ENCODE measurements around the gene SLC38A2. TPM values are rescaled to one million over a fixed set of nuclear protein-coding genes. Genes with fewer than 3 reads are reported as not detected.
"Not testable (repeated sequence)": the region's sequence is repeated elsewhere in the genome, so short reads cannot be mapped to it uniquely, and the experiment has no call there.

SLC38A2 gene
- total RNA-seq, 1 donor from 2014 or later = 387 TPM

DNA sequence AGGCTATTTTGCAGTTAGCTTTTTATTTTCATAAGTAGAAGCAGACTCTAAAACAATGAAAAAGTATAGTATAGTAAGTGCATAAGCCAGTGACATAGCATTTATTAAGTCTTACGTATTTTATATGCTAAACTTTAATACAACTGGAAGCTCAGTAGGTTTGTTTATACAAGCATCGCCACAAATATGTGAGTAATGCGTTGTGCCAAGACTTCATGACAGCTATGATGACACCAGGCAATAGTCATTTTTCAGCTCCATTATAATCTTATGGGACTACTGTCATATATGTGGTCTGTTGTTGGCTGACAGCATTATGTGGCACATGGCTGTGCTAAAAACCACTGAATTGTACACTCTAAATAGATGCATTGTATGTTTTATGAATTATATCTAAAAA lies 40.3 kb downstream of the SLC38A2 start:
- no peak for DNase-seq (ENCODE audit: extremely low read depth, low read depth, low spot score)

GRCh38 chr12:46325075-46325474 lies 47.5 kb downstream of the SLC38A2 start:
- DNase-seq (ENCODE audit: extremely low read depth, low read depth, low spot score) = not testable (repeated sequence)

DNA sequence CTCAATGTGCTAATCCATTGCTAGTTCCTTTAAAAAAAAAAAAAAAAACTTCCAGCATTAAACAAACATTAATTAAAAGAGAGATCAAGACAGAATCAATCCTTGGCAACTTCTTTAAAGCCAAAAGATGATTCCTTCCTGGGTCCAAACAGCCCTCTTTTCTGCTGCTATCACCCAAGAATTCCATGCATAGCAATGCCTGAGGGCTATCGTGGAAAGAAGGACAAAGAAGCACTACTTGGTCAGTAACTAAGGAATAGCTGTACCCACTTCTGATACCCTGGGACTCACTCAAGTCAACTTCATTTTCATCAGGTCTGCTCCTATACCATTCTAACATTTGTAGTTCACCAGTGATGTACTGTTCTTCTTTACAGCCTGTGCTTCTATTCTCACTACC lies 51.8 kb downstream of the SLC38A2 start:
- no peak for DNase-seq (ENCODE audit: extremely low read depth, low read depth, low spot score)

GRCh38 chr12:46318037-46318436 lies 54.5 kb downstream of the SLC38A2 start:
- DNase-seq (ENCODE audit: extremely low read depth, low read depth, low spot score) = no peak

Other genes starting within 250 kb of the SLC38A2 start
- gene SLC38A1, start 103.7 kb downstream of the SLC38A2 start, total RNA-seq = 102 and 104 TPM in 2 replicates